Activated naive CD8-positive, alpha-beta T cell treated with anti-CD3 and anti-CD28 coated beads, Interleukin-2, amount 50 U/mL, for 24 hours (primary cell): ENCODE results near the gene NRXN3.

Source experiments
- ATAC-seq: fragments of 150-1000 bp; cut with Tn5 transposase; one replicate; pipeline ENCODE4 v1.10.0; 2021
- DNase-seq: peaks from one replicate; pipeline ENCODE4 v3.0.0; 2021
- H3K27ac Mint-ChIP-seq: one replicate; pipeline ENCODE4 v1.8.0; 2021; ENCODE audit warnings: mild to moderate bottlenecking, mixed read lengths
- H3K27me3 Mint-ChIP-seq: one replicate; pipeline ENCODE4 v1.8.0; 2021; ENCODE audit warnings: mixed read lengths
- H3K36me3 Mint-ChIP-seq: one replicate; pipeline ENCODE4 v1.8.0; 2021; ENCODE audit warnings: low read depth, mixed read lengths
- H3K4me1 Mint-ChIP-seq: one replicate; pipeline ENCODE4 v1.8.0; 2021; ENCODE audit warnings: mixed read lengths
- H3K4me3 Mint-ChIP-seq: one replicate; pipeline ENCODE4 v1.8.0; 2021; ENCODE audit warnings: mild to moderate bottlenecking, moderate library complexity, mixed read lengths
- H3K9me3 Mint-ChIP-seq: one replicate; pipeline ENCODE4 v1.8.0; 2021; ENCODE audit warnings: mixed read lengths

NRXN3 gene

DNA sequence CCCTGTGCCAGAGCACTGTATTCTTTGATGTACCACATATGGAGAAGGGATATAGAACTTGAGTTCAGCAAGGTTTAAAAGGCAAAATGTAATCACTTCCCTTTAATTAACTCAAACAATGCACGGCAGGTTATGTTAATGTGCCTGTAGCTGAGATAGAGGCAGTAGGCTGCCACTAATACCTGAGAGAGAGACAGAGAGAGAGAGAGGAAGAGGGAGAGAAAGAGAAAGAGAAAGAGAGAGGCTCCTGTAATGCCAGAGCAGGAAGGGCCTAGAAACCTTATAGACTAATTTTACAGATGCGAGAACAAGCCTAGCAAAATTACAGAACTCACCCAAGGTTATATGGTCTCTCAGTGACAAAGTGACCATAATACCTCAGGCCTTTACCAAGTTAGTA, 679.8 kb downstream of the NRXN3 start:
- Mint-ChIP-seq H3K4me3 (no peak overlapping the region), H3K9me3 (no peaks in the 10 kb centered on the region), H3K27ac (no peak overlapping the region), H3K27me3 (peaks cover 2% of the 10 kb centered on the region), H3K36me3 (no peaks in the 10 kb centered on the region), H3K4me1 (no peaks in the 10 kb centered on the region)
- DNase-seq (no peak), ATAC-seq (no peak)

- ATAC-seq, result no peak
- H3K4me1 Mint-ChIP-seq, result no peaks in the 10 kb centered on the region
- H3K9me3 Mint-ChIP-seq, result no peaks in the 10 kb centered on the region
These were observed 681.0 kb downstream of the NRXN3 start for GRCh38 chr14:78851189-78851588.

DNA sequence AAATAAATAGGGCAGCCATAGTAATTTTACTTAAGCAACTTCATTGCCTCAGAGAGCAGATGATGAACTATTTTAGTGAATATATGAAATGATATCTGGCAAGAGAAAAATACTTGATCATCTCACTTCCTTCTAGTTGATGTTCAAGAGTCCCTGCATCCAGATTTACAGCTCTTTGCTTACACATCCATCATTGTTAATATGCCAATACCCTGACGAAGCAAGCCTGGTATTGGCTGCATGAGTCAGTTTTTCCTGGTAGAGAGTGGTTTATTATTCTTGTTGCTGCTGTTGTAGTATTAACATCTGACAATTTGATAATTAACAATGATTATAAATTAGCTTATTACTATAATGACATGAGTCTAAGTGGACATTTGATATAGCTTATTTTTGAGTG, 681.9 kb downstream of the NRXN3 start:
- Mint-ChIP-seq H3K4me1 (no peaks in the 10 kb centered on the region), H3K27me3 (peaks cover 2% of the 10 kb centered on the region), H3K4me3 (no peak overlapping the region), H3K9me3 (no peaks in the 10 kb centered on the region), H3K36me3 (no peaks in the 10 kb centered on the region), H3K27ac (no peak overlapping the region)
- no peak for DNase-seq
- ATAC-seq, result no peak

More at GRCh38 chr14:78851189-78851588, 681.0 kb downstream of the NRXN3 start:
- Mint-ChIP-seq H3K36me3 (no peaks in the 10 kb centered on the region), H3K27ac (no peak overlapping the region), H3K4me3 (no peak overlapping the region), H3K27me3 (peaks cover 2% of the 10 kb centered on the region)
- no peak for DNase-seq

DNA sequence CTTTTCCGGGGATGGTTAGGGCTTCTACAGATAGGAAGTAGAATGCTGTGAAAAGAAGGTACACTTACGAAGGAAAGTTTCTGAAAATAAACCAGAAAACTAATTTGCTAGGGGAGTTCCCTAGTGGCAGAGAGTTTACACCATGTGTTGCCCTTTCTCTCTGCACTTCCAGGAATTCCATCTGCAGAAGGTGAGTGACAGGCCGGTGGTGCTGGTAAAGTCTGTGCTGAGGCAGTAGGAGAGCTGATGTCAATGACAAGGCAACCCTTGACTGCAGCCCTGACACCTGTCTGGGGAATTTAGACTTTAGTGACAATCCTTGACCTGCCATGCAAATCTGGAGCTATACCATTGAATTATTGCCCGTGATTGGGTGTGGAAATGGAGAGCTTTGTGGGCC, 687.8 kb downstream of the NRXN3 start:
- H3K27me3 Mint-ChIP-seq, result no peaks in the 10 kb centered on the region

DNA sequence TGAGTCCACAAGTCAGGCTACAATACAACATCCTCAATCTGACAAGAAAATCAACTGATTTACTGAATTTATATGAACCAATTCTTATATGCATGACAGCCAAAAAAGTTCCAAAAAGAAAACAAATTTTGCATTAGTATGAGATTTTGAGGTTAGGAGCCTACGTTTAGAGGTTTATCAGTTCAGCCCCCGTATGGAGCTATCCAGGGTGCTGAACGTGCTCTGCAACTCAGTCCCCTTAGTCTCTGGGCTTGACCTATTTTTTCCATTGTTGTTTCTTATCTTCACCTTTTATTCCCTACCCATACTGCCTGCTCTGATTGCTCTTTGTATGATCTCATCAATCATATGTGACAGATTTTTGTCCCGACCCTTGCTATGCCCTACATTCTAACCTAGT, 693.0 kb downstream of the NRXN3 start:
- no peaks in the 10 kb centered on the region for H3K4me1 Mint-ChIP-seq
- no peaks in the 10 kb centered on the region for H3K27me3 Mint-ChIP-seq
- no peak overlapping the region for H3K4me3 Mint-ChIP-seq
- no peak overlapping the region for H3K27ac Mint-ChIP-seq
- H3K36me3 Mint-ChIP-seq, result no peaks in the 10 kb centered on the region
- ATAC-seq (no peak), DNase-seq (peak; percentile 19)
- H3K9me3 Mint-ChIP-seq, result peaks cover 8% of the 10 kb centered on the region

More for the DNA sequence above, 687.8 kb downstream of the NRXN3 start:
- Mint-ChIP-seq H3K27ac (no peak overlapping the region), H3K4me1 (no peaks in the 10 kb centered on the region), H3K4me3 (no peak overlapping the region), H3K36me3 (no peaks in the 10 kb centered on the region), H3K9me3 (no peaks in the 10 kb centered on the region)
- ATAC-seq (no peak), DNase-seq (no peak)

- no peaks in the 10 kb centered on the region for H3K36me3 Mint-ChIP-seq
- H3K4me3 Mint-ChIP-seq, result no peak overlapping the region
- no peaks in the 10 kb centered on the region for H3K9me3 Mint-ChIP-seq
- no peaks in the 10 kb centered on the region for H3K27me3 Mint-ChIP-seq
- DNase-seq (no peak), ATAC-seq (no peak)
- H3K27ac Mint-ChIP-seq, result no peak overlapping the region
- no peaks in the 10 kb centered on the region for H3K4me1 Mint-ChIP-seq
These were observed 702.7 kb downstream of the NRXN3 start for GRCh38 chr14:78872837-78873236.

GRCh38 chr14:78873581-78873980, 703.4 kb downstream of the NRXN3 start:
- no peak for ATAC-seq
- no peak overlapping the region for H3K27ac Mint-ChIP-seq
- H3K4me3 Mint-ChIP-seq, result no peak overlapping the region
- no peaks in the 10 kb centered on the region for H3K27me3 Mint-ChIP-seq
- no peak for DNase-seq
- H3K9me3 Mint-ChIP-seq, result no peaks in the 10 kb centered on the region
- H3K36me3 Mint-ChIP-seq, result no peaks in the 10 kb centered on the region
- no peaks in the 10 kb centered on the region for H3K4me1 Mint-ChIP-seq

DNA sequence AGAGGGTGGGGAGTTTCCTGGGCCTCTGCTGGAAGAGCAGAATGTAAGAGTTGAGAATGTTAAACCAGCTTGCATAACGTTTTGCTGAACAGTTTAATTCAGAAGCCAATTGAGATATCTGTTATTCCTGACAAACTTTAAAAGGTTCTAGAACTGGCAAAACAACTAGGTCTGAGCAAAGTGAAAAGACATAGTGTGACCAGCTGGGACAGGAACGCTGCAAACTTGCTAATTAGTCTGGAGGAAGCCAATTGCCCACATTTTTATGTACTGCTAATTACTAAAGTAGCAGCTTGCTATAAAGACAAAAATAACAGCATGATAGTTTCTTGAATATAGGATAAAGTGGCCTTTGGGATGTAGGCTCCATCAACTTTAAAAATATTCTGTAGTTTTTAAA, 704.9 kb downstream of the NRXN3 start:
- no peaks in the 10 kb centered on the region for H3K27me3 Mint-ChIP-seq
- H3K9me3 Mint-ChIP-seq, result no peaks in the 10 kb centered on the region
- H3K36me3 Mint-ChIP-seq, result no peaks in the 10 kb centered on the region
- no peak overlapping the region for H3K27ac Mint-ChIP-seq
- ATAC-seq (no peak), DNase-seq (no peak)
- no peaks in the 10 kb centered on the region for H3K4me1 Mint-ChIP-seq
- H3K4me3 Mint-ChIP-seq, result no peak overlapping the region

DNA sequence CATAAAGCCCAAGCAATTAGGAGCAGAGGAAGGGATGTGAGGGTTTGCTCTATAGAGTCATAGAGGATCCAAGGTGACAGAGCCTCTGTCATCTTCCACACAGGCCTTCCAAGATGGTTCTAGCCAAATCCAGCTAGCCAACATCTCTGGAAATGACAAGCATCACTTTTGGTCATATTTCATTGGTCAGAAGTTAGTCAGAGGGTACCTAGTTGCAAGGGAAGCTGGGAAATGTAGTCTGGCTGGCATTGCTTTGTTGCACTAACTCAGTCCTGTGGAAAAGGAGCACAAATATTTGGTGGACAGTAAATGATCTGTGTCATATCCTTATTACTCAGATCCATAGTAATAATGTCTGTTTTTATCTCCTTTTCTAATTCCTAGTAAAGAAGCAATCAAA, 715.7 kb downstream of the NRXN3 start:
- no peaks in the 10 kb centered on the region for H3K4me1 Mint-ChIP-seq
- no peak overlapping the region for H3K4me3 Mint-ChIP-seq
- H3K27ac Mint-ChIP-seq, result no peak overlapping the region
- DNase-seq (no peak), ATAC-seq (no peak)
- H3K27me3 Mint-ChIP-seq, result no peaks in the 10 kb centered on the region
- H3K36me3 Mint-ChIP-seq, result no peaks in the 10 kb centered on the region
- H3K9me3 Mint-ChIP-seq, result peaks cover 5% of the 10 kb centered on the region

GRCh38 chr14:78897443-78897842, 727.3 kb downstream of the NRXN3 start:
- Mint-ChIP-seq H3K4me3 (no peak overlapping the region), H3K36me3 (no peaks in the 10 kb centered on the region), H3K9me3 (no peaks in the 10 kb centered on the region), H3K27ac (no peak overlapping the region), H3K27me3 (no peaks in the 10 kb centered on the region), H3K4me1 (no peaks in the 10 kb centered on the region)
- ATAC-seq (no peak), DNase-seq (no peak)

DNA sequence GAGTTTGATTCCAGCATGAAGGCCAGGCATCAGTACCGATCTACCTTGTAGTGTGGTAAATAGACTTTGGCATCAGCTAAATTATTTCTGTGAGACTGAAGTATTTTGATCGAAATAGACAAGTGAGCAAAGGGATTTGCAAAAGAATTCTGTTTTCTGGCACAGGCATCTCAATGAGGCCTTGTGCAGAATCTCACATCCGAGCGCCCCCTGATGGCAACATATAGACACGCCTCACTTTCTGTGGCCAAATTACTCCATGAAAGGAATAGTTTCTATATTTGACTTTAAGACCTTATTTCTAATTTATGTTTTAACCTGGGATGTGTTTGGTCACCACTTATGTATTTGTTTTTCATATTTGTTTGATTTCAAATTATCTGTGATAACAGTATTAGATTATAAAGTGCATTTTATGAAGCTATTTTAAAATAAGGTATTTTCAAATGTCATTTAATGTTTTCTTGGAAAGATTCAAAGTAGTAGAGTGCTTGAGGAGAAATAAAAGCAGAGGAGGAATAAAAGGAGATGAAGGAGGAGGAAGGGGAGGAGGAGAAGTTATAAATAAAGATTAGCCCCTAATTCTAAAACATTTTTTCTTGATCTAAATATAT, 731.9 kb downstream of the NRXN3 start:
- Mint-ChIP-seq H3K27ac (no peak overlapping the region), H3K36me3 (no peaks in the 10 kb centered on the region), H3K4me1 (no peaks in the 10 kb centered on the region), H3K9me3 (no peaks in the 10 kb centered on the region), H3K4me3 (no peak overlapping the region), H3K27me3 (peaks cover 3% of the 10 kb centered on the region)
- DNase-seq (peak; percentile 6), ATAC-seq (no peak)

- no peak for DNase-seq
- ATAC-seq, result no peak
- Mint-ChIP-seq H3K4me1 (no peaks in the 10 kb centered on the region), H3K36me3 (no peaks in the 10 kb centered on the region), H3K4me3 (no peak overlapping the region), H3K27ac (no peak overlapping the region), H3K27me3 (peaks cover 3% of the 10 kb centered on the region), H3K9me3 (no peaks in the 10 kb centered on the region)
These were observed 733.9 kb downstream of the NRXN3 start for GRCh38 chr14:78904094-78904493.

DNA sequence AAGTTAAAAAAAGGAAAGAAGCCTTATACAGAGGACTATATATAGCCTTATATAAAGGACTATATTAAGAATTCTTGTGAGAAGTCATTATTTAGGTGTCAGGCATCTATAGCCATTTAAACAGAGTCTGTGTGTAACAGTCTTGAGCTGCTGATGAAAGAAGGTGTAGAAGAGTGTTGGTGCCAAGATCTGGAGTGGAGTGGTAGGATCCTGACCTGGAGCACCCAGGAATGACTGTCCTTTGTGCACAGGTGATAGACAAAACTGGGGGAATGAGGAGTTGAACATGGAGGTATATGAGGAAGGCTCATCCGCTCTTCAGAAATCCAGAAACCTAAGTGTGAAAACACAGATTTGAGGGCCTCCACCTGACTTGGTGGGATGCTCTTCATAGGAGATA, 747.3 kb downstream of the NRXN3 start:
- H3K27me3 Mint-ChIP-seq, result peaks cover 7% of the 10 kb centered on the region
- ATAC-seq, result no peak
- H3K36me3 Mint-ChIP-seq, result no peaks in the 10 kb centered on the region
- peaks cover 11% of the 10 kb centered on the region for H3K9me3 Mint-ChIP-seq
- H3K27ac Mint-ChIP-seq, result no peak overlapping the region
- no peak for DNase-seq
- H3K4me1 Mint-ChIP-seq, result no peaks in the 10 kb centered on the region
- H3K4me3 Mint-ChIP-seq, result no peak overlapping the region

- no peak for DNase-seq
- H3K27ac Mint-ChIP-seq, result no peak overlapping the region
- H3K4me3 Mint-ChIP-seq, result no peak overlapping the region
- no peaks in the 10 kb centered on the region for H3K36me3 Mint-ChIP-seq
- no peak for ATAC-seq
- H3K27me3 Mint-ChIP-seq, result peaks cover 2% of the 10 kb centered on the region
- H3K9me3 Mint-ChIP-seq, result peaks cover 4% of the 10 kb centered on the region
- H3K4me1 Mint-ChIP-seq, result no peaks in the 10 kb centered on the region
These were observed 751.7 kb downstream of the NRXN3 start for GRCh38 chr14:78921856-78922255.

GRCh38 chr14:78927261-78927660, 757.1 kb downstream of the NRXN3 start:
- no peak for DNase-seq
- peaks cover 4% of the 10 kb centered on the region for H3K27me3 Mint-ChIP-seq
- no peaks in the 10 kb centered on the region for H3K36me3 Mint-ChIP-seq
- ATAC-seq, result no peak
- no peak overlapping the region for H3K27ac Mint-ChIP-seq
- no peaks in the 10 kb centered on the region for H3K4me1 Mint-ChIP-seq
- peaks cover 4% of the 10 kb centered on the region for H3K9me3 Mint-ChIP-seq
- H3K4me3 Mint-ChIP-seq, result no peak overlapping the region

DNA sequence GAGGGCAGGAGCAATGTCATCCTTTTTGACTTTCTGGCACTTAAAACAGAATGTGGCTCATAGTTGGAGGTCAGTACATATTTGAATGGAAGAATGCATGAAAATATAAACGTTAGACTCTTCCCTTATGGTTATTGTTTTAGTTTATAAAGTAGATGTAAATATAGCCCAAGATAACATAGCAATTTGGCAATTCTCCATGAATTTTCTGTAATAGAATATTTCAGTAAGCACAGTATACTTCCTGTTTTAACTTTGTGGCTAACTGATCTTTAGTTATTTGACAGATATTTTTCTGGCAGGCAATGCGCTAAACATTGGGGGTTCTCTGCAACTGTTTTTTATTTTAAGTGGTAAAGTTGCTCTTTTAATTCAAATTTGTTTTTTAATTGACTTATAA, 763.0 kb downstream of the NRXN3 start:
- Mint-ChIP-seq H3K27me3 (peaks cover 8% of the 10 kb centered on the region), H3K27ac (no peak overlapping the region), H3K9me3 (peaks cover 4% of the 10 kb centered on the region), H3K4me1 (no peaks in the 10 kb centered on the region), H3K36me3 (no peaks in the 10 kb centered on the region), H3K4me3 (no peak overlapping the region)
- DNase-seq (no peak), ATAC-seq (no peak)
